IPS-18a (cell line): ENCODE measurements around the gene SCGB1D4.

Experiments
- H3K27ac ChIP-seq: one replicate; pipeline ENCODE4 v1.5.1; 2013; ENCODE audit warnings: low read length
- H3K27me3 ChIP-seq: one replicate; pipeline ENCODE4 v1.6.1; 2013; ENCODE audit warnings: mild to moderate bottlenecking, low read length; ENCODE audit not compliant: control insufficient read depth, insufficient read depth
- H3K36me3 ChIP-seq: one replicate; pipeline ENCODE4 v1.6.1; 2013; ENCODE audit warnings: low read depth, low read length; ENCODE audit not compliant: control insufficient read depth
- H3K4me1 ChIP-seq: one replicate; pipeline ENCODE4 v1.6.1; 2013; ENCODE audit warnings: low read depth, low read length; ENCODE audit not compliant: control insufficient read depth
- H3K4me3 ChIP-seq: one replicate; pipeline ENCODE4 v1.5.1; 2013; ENCODE audit warnings: low read length
- H3K9ac ChIP-seq: one replicate; pipeline ENCODE4 v1.6.1; 2013; ENCODE audit warnings: mild to moderate bottlenecking, low read length, moderate library complexity
- H3K9me3 ChIP-seq: one replicate; pipeline ENCODE4 v1.6.1; 2013; ENCODE audit warnings: low read depth, low read length; ENCODE audit not compliant: control insufficient read depth

The SCGB1D4 gene

DNA sequence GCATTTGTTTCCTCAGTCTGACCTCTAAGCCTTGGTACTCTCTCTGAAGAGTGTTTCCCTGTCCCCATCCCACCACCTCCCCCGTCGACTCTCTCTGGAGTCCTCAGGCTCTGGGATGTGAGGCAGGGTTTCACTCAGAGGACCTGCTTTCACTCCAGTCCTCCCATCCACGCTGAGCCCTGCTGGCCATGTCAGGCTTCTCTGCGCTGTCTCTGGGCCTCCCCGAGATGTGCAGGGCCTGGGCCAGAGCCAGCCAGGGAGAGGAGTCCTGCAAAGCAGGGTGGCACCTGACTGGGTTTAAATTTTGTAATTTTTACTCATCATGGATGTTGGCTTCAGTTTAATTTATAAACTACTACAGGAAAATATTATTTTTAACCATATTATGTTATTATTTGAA lies 25.6 kb downstream of the SCGB1D4 start:
- Histone ChIP-seq H3K27me3 (no peaks in the 10 kb centered on the region), H3K9me3 (no peaks in the 10 kb centered on the region)

DNA sequence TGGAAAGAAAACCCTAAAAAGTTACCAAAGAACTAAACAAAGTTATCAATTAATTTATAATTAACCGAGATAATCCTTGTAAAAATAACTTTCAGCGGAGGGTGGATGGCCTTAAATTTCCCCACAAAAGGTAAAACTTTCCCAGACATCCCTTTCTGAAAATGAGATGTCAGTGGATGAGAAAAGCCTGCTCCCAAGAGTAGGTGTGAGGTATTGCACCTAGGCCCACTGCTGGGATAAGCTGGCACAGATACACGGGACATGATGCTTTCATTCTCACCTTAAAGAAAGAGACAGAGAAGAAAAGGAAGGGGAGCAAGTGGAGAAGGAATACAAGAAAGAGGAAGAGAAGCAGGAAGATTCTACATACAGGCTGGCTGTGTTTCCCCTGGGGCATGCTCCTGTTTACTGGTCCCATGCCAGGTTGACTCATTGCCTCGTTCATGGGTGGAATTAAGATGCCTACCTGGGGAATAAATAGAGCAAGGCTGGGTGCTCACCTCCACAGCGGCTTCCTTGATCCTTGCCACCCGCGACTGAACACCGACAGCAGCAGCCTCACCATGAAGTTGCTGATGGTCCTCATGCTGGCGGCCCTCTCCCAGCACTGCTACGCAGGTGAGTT lies 29.1 kb downstream of the SCGB1D4 start, which contains the start of gene SCGB2A2:
Gene SCGB2A2, plus strand, starts transcription at position 505 of the 625 bp plus-strand sequence. Its CDS starts 59 bp downstream, at position 564.
- no peaks in the 10 kb centered on the region for H3K27me3 ChIP-seq
- no peak within 1 kb of the TSS for H3K27ac ChIP-seq
- H3K36me3 ChIP-seq = no peaks in the 10 kb centered on the region
- H3K9ac ChIP-seq = no peak within 1 kb of the TSS
- no peaks in the 10 kb centered on the region for H3K4me1 ChIP-seq
- H3K4me3 ChIP-seq = no peak within 1 kb of the TSS
- no peaks in the 10 kb centered on the region for H3K9me3 ChIP-seq

More for the DNA sequence above, 25.6 kb downstream of the SCGB1D4 start:
- Histone ChIP-seq H3K36me3 (no peaks in the 10 kb centered on the region), H3K4me3 (no peak overlapping the region), H3K9ac (no peak overlapping the region), H3K4me1 (no peaks in the 10 kb centered on the region), H3K27ac (no peak overlapping the region)

DNA sequence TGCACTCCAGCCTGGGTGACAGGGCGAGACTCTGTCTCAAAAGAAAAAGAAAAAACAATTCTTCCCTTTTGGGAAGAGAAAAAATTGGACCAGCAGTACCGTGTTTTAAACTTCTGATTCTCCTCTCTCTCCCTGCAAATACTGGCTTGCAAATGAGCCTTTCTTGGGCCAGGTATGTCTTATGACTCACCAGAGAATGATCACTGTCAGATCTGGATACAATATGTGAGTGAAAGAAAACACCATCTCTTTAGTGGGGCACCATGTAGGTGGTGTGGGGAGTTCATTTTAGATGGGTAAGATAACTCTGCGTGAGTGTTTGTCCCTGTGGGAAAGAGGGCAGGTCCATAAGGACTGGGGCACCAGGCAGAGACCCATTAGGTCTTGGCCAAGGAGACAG lies 31.3 kb downstream of the SCGB1D4 start:
- Histone ChIP-seq H3K9ac (no peak overlapping the region), H3K27ac (no peak overlapping the region), H3K4me1 (no peaks in the 10 kb centered on the region), H3K4me3 (no peak overlapping the region), H3K27me3 (no peaks in the 10 kb centered on the region), H3K9me3 (no peaks in the 10 kb centered on the region), H3K36me3 (no peaks in the 10 kb centered on the region)

DNA sequence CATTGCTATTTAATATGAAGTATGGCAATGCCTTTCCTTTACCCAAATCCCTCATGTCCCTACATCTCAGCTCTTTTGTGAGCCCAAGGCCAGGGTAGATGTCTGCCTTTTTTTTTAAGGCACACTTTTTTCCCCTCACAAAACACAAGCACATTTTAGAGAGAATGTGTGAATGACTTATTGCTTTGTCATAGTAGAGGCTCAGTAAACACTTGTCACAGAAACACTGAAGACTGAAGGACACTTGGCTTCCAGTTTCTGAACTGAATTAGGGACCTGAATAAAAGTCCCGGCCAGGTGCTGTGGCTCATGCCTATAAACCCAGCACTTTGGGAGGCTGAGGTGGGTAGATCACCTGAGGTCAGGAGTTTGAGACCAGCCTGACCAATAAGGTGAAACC lies 31.8 kb downstream of the SCGB1D4 start:
- Histone ChIP-seq H3K9ac (no peak overlapping the region), H3K27ac (no peak overlapping the region), H3K4me1 (no peaks in the 10 kb centered on the region), H3K36me3 (no peaks in the 10 kb centered on the region), H3K27me3 (no peaks in the 10 kb centered on the region), H3K9me3 (no peaks in the 10 kb centered on the region), H3K4me3 (no peak overlapping the region)

DNA sequence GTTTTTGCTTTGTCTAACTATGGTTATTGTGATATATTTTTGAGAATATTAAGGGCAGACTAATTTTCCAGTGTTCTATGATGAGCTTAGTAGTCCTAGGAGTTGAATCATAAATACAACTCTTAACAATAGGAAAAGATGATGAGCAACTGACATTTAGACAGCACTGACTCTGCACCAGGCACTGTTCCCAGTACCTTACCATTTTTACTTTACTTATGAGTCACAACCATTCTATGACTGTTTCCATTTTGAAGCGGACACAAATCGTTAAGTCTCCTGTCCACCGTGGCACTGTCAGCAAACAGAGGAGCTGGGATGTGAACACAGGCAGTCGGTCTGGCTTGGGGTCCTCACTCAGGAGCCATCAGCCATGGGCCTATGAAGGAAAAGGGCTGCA lies 32.3 kb downstream of the SCGB1D4 start:
- H3K27me3 ChIP-seq = no peaks in the 10 kb centered on the region
- no peak overlapping the region for H3K27ac ChIP-seq
- no peaks in the 10 kb centered on the region for H3K4me1 ChIP-seq
- H3K4me3 ChIP-seq = no peak overlapping the region
- no peak overlapping the region for H3K9ac ChIP-seq
- no peaks in the 10 kb centered on the region for H3K9me3 ChIP-seq
- no peaks in the 10 kb centered on the region for H3K36me3 ChIP-seq

DNA sequence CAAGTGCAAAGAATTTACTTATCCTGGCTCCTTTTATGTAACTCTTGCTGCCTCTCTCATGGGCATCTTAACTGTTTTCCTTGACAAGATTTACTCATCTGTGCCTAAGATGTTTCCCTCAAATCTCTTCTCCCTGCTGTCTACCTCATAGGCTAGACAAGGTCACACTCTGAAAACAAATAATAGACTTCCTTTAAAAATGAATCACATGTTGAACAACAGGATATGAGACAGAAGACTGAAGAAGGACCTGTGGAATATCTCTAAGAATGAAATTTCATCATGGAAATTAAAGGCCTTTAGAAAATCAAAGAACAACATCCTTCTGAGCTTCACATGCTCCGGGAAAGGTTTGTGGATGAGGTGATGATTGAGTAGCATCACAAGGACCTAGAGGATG lies 34.9 kb downstream of the SCGB1D4 start:
- Histone ChIP-seq H3K27me3 (no peaks in the 10 kb centered on the region), H3K36me3 (no peaks in the 10 kb centered on the region), H3K9me3 (no peaks in the 10 kb centered on the region), H3K4me3 (no peak overlapping the region), H3K4me1 (no peaks in the 10 kb centered on the region), H3K27ac (no peak overlapping the region), H3K9ac (no peak overlapping the region)

DNA sequence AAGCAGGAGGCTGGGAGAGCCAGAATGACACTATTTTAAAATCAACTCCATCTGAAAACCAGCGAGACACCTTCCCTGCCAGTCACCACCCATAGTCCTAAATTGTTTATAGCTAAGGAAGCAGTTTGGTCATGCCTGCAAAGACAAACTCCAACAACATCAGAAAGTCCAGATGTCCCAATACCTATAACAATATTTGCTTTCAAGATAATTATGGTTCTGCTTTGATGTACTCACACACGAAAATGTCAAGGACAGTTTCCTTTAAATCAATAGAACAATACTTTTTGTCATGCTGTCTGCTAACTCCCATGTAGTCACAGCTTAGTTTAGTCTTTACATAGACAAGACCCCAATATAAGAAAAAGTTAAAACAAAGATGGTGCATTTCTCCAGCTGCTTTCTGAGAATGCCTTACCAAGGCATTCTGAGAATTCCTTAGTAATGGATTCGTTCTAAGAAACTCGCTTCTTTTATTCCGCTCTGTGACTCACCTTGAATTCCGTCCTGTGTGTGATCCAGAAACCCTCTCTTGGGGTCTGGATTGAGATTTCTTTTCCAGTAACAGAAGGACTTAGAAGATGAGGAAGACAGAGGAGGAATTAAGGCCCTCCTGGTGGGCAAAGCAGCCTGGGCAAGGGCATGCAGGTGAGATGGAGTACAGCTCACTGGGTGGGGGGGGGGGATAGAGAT lies 38.5 kb downstream of the SCGB1D4 start:
- no peaks in the 10 kb centered on the region for H3K36me3 ChIP-seq
- H3K9me3 ChIP-seq = no peaks in the 10 kb centered on the region
- no peak overlapping the region for H3K4me3 ChIP-seq
- no peaks in the 10 kb centered on the region for H3K4me1 ChIP-seq
- no peaks in the 10 kb centered on the region for H3K27me3 ChIP-seq
- no peak overlapping the region for H3K9ac ChIP-seq
- H3K27ac ChIP-seq = no peak overlapping the region

DNA sequence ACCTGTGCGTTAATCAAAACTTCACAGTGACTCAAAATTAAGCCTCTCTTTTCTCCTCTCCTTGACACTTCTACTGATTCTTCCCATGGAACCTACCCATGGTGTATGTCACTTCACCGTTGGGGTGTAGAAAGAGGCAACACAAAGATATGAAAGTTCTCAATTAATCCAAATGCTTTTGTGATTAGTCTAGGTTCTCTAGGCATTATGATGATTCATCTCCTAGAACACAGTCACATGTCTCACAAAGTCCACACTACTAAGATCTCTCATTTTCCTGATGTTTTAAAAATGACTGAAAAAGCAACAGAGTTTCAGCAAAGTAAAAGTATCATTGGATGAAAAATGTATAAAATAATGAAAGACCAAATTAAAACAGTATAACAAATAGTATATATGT lies 42.6 kb downstream of the SCGB1D4 start:
- peaks cover 7% of the 10 kb centered on the region for H3K9me3 ChIP-seq
- no peaks in the 10 kb centered on the region for H3K4me1 ChIP-seq
- H3K27ac ChIP-seq = no peak overlapping the region
- H3K4me3 ChIP-seq = no peak overlapping the region
- no peak overlapping the region for H3K9ac ChIP-seq
- no peaks in the 10 kb centered on the region for H3K27me3 ChIP-seq
- H3K36me3 ChIP-seq = no peaks in the 10 kb centered on the region

DNA sequence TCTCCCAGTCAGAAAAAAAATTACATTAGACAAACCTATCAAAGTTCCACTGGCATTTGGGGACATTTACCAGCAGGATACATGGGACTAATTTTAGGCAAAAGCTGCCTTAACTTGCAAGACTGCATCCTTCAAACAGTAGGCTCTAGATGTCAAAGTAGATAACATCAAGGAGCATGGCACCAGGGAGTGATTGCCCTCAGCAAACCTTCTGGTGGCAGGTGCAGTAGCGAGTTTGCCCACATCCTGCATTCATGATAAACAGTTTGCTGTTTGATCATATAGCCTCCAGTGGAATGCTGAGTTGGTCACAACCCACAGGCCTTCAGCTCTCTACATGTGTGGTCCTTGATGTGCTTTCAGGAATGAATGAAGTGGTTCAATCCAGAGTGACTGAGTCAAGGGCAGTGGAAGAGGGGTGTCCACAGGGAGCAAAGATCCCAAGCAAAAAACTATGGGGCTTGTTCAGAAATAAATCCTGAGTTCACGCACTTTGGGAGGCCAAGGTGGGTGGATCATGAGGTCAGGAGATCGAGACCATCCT lies 44.8 kb downstream of the SCGB1D4 start:
- Histone ChIP-seq H3K27me3 (no peaks in the 10 kb centered on the region), H3K27ac (no peak overlapping the region), H3K4me1 (no peaks in the 10 kb centered on the region), H3K4me3 (no peak overlapping the region), H3K36me3 (no peaks in the 10 kb centered on the region), H3K9ac (no peak overlapping the region), H3K9me3 (peaks cover 7% of the 10 kb centered on the region)

DNA sequence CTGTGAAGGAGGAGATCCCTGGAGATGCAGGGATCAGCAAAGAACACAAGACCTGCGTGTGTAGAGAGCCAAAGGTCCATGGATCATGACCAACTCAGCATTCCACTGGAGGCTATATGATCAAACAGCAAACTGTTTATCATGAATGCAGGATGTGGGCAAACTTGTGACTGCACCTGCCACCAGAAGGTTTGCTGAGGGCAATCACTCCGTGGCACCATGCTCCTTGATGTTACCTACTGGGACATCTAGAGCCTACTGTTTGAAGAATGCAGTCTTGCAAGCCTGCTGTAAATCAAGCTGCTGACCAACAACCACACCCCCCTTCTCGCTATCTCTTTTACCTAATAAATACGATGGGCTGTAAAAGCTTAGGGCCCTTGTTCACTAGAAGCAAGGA lies 47.2 kb downstream of the SCGB1D4 start:
- no peaks in the 10 kb centered on the region for H3K4me1 ChIP-seq
- no peak overlapping the region for H3K4me3 ChIP-seq
- H3K27ac ChIP-seq = no peak overlapping the region
- H3K9ac ChIP-seq = no peak overlapping the region
- peaks cover 7% of the 10 kb centered on the region for H3K9me3 ChIP-seq
- no peaks in the 10 kb centered on the region for H3K27me3 ChIP-seq
- no peaks in the 10 kb centered on the region for H3K36me3 ChIP-seq
